CD4-positive, alpha-beta T cell treated with Interleukin-4 for 4 hours (primary cell): ENCODE measurements around the gene RTN4IP1.

ENCODE experiments used
- DNase-seq: peaks from one replicate; pipeline ENCODE4 v3.0.0-alpha.2; 2020

RTN4IP1 gene

DNA sequence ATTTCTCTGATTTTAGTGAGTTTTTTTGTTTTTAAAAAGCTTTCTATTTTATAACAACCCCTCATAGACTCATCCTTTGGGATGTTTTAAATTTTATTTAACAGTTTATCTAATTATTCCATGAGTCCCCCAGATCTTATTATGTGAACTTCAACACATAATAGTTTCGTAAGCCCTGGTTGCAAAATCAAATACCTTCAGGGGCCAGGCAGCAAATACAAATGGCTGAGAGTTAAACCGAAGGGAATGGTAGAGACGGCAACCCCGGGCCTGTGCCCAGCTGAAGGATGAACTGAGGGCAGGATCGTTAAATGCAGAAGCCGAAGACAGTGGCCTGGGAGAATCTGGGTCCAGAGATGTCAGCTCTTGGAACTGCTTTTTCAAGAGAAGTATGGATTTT, 88.4 kb downstream of the RTN4IP1 start:
- no peak for DNase-seq

DNA sequence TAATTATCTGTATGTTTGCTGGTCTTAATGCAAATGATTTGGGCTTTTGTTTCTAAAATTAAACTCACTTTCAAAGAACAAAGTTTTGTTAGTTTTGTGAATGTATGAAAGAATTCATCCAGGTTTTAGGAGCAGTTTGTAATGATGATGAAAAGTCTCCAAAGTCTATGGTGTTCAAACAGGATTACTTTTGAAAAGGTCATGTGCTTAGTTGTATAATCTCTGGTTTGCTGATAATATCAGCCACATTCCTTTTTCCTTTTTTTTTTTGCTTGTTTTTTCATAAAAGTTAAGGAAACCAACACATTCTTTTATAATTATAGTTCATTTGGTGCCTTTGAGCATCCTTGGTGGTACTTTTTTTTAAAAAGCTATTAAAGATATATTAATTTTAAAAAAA, 88.9 kb downstream of the RTN4IP1 start:
- no peak for DNase-seq

DNA sequence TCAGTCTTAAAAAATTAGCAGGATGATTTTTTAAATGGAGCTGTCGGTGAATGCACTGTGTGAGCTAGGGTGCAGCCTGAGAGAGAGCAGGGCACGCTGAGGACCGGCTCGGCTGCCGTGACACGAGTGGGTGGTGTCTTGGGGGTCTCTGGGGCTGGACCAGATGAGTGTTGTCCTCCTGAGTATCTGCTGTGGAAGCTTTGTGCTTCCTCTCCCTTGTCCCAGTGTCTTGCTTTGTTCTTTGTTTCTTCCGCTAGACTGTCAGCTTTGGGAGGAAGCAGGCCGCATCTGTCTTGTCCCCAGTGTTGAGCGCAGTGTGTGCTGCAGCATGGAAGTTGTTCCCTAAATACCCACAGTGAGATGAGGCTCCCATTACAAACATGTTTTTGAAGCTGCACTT, 89.4 kb downstream of the RTN4IP1 start:
- no peak for DNase-seq

DNA sequence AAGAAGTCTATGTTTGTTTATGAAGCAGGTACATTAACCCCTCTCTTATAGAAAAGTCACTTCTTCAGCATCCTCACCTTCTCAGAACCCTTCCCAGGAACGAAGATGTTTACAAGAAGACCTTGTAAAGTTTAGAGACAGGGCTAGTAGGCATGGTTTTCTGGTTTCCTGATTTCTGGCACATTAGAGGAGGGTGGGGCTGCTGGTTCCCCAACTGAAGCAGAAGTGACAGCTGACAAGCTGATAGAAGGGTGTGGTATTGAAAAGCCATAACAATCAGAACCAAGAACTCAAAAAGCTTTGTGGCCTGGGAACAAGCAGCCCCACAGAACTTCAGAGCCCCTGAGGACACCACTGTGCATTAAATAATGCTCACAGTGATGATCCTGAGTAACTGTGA, 91.2 kb downstream of the RTN4IP1 start:
- peak; percentile 66 for DNase-seq

DNA sequence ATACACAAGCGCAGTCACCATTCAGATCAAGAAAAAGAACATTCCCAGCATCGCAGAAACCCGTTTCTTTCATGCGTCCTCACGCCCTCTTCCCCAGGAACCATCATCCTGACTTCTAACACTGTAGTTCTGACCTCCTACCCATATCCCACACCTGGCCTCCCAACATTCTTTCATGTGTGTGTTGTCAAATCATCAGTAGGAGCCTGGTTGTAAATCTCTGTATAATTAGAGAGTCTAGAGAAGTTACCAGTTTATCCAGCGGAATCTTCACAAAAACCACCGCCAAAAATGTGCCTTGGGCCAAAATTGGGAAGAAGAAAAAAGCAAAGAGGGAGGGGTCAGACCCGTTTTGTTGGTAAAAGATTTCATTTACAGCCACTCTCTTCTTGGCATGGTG, 91.6 kb downstream of the RTN4IP1 start:
- no peak for DNase-seq

DNA sequence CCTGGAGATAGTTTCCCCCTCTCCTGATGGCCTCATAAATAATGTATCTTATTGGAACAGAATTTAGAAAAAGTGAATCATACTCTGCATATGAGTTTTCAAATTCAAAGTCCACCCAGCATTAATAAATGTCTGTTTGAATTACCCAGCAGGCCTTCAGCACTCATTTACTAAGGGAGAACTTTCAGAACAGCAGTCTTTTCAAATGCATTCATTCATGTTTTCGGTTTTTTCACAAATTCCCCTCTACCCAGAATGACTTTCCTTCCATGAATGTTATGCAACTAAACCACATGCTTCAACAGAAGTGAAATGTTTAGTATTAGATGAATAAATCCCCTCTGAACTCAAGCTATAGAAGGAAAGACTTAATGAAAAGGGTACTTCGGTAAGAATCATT, 92.4 kb downstream of the RTN4IP1 start:
- DNase-seq = peak; percentile 36

DNA sequence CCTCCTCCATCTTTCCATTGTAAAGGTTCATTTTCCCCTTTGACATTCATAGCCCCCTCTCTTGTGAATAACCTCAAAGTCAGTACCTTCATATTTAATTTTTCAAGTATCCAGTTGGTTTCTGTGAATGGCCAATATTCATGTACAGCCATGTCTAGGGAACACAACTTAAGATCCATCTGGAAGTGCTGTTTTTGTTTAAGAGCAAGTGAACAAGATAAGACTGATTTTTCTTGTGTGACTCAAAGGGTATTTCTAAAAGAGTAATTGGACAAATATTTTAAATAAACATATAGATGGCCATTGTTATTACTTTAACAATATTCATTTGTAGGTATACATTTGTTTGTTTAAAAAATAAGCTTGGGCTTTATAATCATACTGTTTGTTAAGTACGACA, 92.9 kb downstream of the RTN4IP1 start:
- DNase-seq = no peak

DNA sequence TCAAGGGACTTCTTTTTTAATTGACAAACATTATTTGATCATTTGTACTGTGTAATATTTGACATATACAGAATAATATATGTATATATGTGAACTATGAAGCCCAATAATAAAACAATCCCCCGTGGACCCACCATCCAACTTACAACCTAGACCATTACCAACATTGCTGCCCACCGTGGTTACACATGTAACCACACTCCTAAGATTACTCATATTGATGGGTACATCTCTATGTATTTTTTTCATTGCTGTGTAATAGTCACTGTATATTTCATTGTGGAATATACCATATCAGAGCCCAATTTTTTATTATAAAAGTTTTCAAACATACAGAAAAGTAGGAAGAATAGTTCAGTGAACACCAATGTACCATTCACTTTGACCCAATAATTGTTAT, 94.3 kb downstream of the RTN4IP1 start:
- no peak for DNase-seq

DNA sequence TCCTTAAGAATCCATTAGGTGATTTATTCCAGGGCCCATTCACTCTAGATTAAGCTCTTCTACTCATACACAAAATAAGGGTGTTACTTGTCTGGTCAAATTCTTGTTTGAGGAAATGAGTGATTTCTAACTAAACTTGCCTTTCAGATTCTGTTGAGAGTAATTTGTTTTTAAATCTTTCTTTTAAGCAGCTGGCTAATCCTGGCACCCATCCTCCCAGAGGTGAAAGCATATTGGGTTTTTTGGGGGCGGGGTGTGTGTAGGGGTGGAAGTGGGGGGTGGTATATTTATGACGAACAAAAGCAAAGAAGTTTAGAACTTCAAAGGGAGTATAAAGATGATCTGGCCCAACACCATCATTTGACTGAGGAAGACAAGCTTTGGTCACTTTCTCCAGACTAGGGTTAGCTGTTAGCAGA, 94.7 kb downstream of the RTN4IP1 start:
- peak; percentile 78 for DNase-seq

DNA sequence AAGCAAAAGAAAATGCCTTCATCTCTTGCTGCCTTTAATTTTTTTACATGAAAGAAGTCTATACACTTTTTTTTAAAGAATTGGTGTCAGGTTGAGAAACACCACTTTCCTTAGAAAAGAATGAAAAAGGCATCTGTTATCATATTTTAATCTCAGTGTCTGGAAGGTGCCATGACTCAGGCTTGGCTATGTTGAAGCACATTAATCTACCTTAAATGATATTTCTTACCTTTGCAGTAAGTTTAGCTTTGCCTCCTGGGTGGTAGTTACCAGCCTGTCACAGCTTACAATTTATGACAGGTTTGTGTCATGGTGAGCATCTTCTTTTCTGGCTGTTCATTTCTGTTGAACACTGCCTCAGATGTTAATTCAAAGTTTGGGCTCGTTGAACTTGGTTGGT, 95.3 kb downstream of the RTN4IP1 start:
- DNase-seq = peak; percentile 69

DNA sequence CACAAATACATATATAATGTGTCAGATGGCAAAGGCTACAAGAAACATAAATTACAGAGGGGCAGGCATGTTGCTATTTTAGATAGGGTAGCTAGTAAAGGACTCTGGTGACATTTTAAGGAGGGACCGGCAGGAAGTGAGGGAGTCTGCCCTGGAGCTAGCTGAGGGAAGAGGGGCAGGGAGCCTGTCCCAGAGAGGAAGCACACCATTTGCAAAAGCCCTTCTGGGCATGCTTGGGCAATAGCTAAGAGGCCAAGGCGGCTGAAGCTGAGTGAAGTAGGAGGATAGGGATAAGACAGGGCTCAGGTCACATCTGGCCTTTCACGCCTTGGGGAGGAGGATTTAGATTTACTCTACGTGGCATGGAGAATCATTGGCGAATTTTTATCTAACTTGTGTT, 96.2 kb downstream of the RTN4IP1 start:
- DNase-seq = no peak

DNA sequence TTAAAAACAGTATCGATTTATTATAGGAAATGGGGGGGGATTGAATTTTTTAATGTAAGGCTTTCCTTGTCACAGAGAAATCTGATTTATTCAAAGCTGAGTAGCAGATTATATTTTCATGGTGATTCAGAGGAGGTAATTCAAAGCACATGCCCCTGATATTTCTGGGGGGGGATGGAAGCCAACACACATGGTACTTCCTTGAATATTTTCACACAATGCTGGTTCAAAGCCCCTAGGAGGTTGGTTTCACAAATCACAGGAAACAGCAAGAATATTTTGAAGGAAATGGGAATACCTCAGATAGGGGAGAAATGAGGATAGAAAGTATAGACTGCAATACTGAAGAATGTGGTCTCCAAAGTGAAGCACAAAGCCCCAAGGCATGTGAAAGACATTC, 98.8 kb downstream of the RTN4IP1 start:
- DNase-seq = no peak

DNA sequence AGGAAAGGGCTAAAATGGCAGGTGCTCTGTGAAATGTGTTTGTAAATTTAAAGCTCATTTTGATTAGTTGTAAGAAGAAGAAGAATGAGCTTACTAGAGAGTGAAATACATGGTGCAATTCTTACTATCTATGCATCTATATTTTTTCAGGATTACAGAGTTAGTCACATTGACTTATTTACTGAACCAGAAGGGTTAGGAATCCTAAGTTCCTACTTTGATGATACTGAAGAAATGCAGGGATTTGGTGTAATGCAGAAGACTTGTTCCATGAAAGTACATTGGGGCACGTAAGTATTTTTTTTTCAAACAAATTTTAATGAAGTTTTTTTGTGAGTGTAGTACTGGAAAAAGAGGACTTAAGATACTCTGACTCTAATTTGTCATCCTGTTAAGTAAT, 99.3 kb downstream of the RTN4IP1 start:
- DNase-seq = no peak

DNA sequence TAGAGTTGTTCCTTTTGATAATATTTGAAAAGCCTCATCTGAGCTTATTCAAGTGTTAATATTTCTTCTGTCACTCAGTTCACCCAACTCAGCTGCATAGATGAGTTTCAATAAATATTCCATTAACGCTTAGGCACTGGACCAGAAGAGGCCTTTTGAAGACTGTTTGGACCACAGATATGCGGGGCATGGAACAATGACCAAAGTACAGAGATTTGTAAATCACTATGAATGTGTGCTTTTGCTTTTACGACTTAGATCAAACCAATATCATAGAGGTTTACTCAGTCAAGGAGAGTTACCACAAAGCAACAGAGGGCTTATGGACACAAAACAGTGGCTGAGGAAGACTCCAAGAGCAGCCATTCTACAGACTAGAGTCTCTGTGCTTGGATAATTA, 99.9 kb downstream of the RTN4IP1 start:
- no peak for DNase-seq

DNA sequence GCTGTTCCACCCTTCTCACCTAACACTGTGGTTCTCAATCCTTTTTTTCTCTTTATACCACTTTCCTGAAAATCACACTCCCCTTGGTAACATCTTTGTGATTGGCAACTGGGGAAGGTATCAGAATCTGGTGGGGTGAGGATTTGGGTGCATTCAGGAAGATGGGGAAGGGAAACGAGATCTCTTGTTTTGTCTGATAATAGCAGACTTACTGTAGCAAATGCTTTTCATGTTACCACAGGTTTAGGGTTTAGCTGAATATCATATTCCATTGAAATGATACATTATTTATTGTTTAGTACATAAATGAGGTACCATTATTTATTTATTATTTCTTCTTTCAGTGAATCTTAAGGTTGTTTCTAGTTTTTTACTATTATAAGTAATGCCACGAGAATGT, 100.8 kb downstream of the RTN4IP1 start:
- no peak for DNase-seq

DNA sequence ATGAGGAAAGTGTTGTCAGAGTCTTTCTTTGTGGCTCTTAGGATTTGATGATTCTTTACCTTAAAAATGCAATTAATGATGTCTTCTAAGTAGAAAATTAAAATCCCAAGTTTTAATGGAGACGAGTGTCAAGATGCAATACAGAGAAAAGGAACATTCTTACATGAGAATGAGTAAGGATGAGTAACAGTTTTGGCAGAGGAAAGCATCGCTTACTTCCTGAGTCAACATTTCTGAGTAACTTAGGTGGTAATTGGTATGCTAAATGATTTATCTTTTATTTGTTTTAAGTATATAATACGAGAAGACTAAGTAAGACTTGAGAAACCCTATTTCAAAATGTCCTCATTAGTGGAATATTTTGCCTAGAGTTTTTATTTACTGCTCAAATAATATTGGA, 101.3 kb downstream of the RTN4IP1 start:
- DNase-seq = peak; percentile 54

DNA sequence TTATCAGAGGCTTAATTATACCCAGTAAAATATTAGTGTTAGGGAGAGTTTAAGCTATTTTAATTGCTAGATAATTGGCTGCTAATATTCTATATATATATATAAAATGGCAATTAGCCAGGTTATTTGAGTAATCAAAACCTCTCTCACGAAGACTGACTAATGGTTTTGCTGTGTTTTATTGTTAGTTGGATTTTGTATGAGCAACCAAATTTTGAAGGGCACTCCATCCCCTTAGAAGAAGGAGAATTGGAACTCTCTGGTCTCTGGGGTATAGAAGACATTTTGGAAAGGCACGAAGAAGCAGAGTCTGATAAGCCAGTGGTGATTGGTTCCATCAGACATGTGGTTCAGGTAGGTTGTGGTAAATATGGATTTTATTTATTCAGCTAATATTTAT, 102.2 kb downstream of the RTN4IP1 start:
- DNase-seq = no peak

DNA sequence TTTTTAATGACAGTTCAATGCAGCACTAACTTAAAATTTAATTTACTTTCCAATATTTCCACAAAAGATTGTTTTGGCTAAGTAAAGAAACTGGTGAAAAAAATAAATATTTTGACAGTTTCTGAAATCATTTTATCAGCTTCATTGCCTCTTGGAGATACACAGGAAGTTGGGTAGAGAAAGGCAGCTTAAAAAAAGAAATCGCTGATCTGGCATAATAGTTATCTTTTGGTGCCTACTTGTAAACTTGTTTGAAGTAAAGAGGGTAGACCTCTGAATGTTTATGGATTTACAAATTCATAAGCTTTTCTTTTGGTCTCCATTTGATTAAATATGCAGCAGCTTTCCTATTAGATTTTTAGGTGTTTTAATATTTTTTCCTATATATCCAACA, 103.4 kb downstream of the RTN4IP1 start:
- DNase-seq = no peak

DNA sequence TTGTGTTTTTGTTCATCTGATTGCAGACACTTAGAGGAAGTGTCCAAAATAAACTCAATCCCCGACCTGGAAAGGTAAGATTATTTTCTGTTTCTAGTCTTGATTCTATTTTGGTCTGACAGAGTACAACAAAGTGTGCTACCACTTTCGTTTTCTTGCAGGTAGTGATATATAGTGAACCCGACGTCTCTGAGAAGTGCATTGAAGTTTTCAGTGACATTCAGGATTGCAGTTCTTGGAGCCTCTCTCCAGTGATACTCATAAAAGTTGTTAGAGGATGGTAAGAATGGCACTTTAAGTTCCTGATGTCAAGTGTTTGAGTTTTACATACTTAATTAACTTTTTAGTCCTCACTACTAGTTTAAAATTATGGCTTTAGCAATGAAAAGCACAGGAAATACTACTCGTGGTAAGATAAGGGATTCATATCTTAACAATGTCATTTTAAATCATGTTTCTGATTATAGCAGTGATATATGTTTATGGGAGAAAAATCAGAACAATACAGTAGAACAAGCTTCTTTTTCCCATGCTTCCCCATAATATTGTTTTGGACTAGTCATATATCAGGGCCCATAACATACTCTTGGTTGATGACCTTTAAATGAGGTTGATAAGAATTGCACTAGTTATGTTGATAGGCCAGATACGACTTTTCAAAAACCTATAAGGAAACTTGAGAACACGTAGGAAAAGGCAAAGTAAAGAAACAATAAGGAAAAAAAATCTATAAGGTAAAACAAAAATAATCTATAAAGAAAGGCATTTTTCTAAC, 104.0 kb downstream of the RTN4IP1 start:
- peak; percentile 52 for DNase-seq

DNA sequence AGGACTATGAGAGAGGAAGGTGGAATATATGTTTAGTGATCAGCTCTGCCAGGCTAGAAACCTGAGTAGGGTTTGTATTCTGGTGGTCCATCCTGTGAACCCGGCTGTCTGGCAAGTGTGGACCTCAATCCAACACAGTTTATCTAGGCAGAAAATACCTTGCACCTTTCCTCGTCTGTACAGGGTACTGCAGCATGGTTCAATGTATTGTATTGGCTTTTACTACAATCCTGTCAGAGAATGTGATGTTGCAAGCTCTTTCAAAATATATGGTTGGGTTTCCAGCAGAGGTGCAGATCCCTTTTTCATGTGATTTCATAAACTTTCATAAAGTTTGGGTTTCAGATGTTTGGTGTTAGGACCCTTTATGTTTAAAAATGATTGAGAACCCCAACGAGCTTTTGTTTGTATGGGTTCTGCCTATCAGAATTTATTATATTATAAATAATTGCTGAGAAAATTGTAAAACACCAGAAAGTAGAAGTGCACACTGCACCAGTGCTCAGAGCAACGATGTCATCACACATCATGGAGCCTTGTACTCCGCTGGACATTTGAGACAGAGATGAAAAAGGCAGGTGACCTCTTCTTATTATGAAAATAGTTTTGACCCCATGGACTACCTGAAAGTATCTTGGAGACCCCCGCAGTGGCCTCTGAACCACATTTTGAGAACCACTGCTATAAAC, 106.6 kb downstream of the RTN4IP1 start:
- no peak for DNase-seq
